Tibial nerve (tissue), 4 donors: ENCODE data around the gene ZBED1.

Experiments used
- EP300 ChIP-seq, 2 donors: sonication (generic); formaldehyde crosslinking; IDR thresholded peaks; one replicate each; pipeline ENCODE4 v1.6.1; 2017; ENCODE audit warnings: antibody characterized with exemption in 2 of 2, mild to moderate bottlenecking in 1 of 2
- POLR2A ChIP-seq, 2 donors: fragments of 450-650 bp; IDR thresholded peaks; one replicate each; pipeline ENCODE4 v1.6.1; 2017; ENCODE audit warnings: antibody characterized with exemption in 2 of 2, mild to moderate bottlenecking in 2 of 2, moderate library complexity in 2 of 2
- TF ChIP-seq, protein P1 (sequence below), 5 experiments: fragments of 200-600 bp in 3 of 5; fragments of 450-650 bp in 2 of 5; sonication (generic) in 3 of 5; IDR thresholded peaks; one replicate each; pipeline ENCODE4 v1.5.1; 2016 to 2019; ENCODE audit warnings: antibody characterized with exemption in 5 of 5, mild to moderate bottlenecking in 3 of 5, moderate library complexity in 2 of 5

DNA sequence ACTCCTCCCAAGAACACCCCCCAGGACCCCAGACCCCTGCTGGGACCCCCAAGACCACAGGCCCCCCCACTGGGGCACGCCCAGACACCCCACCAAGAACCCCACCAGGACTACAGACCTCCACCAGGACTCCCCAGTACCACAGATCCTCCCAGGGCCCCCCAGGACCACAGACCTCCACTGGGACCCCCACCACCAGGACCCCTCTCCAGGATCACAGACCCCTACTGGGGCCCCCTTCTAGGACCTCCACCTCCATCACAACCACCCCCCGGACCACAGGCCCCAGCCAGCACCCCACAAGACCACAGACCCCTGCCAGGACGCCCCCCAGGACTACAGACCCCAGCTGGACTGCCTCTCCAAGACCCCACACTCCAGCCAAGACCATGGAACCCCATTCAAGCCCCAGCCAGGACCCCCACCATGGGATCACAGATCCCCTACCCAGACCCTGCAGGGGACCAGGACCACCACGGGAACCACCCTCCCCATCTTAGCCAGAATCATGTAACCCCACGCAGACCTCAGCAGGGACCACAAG is 855 bp upstream of the ZBED1 start:
- TF ChIP-seq, protein P1, sequence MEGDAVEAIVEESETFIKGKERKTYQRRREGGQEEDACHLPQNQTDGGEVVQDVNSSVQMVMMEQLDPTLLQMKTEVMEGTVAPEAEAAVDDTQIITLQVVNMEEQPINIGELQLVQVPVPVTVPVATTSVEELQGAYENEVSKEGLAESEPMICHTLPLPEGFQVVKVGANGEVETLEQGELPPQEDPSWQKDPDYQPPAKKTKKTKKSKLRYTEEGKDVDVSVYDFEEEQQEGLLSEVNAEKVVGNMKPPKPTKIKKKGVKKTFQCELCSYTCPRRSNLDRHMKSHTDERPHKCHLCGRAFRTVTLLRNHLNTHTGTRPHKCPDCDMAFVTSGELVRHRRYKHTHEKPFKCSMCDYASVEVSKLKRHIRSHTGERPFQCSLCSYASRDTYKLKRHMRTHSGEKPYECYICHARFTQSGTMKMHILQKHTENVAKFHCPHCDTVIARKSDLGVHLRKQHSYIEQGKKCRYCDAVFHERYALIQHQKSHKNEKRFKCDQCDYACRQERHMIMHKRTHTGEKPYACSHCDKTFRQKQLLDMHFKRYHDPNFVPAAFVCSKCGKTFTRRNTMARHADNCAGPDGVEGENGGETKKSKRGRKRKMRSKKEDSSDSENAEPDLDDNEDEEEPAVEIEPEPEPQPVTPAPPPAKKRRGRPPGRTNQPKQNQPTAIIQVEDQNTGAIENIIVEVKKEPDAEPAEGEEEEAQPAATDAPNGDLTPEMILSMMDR (IDR thresholded peaks at IDR 0.05), result no peak
- TF ChIP-seq POLR2A (IDR thresholded peaks at IDR 0.05), result no peak
- TF ChIP-seq EP300 (IDR thresholded peaks at IDR 0.05), result no peak
